HepG2 (cell line): Measurements from ENCODE around the gene GPC6. TPM values are rescaled to one million over a fixed set of nuclear protein-coding genes. Genes with fewer than 3 reads are reported as not detected.

Experiments
- ATAC-seq: fragments of 200-7000 bp; cut with Tn5 transposase; 3 replicates; pipeline ENCODE4 v1.9.1; 2020; ENCODE audit warnings: mild to moderate bottlenecking, moderate library complexity
- BruUV-seq: library from RNA; stranded (reverse); fragments of 400-500 nt; replicated peaks from 2 replicates; lab custom pipeline; 2021; lab: Mats Ljungman, UMichigan
- CTCF ChIA-PET: fragments of 300-600 bp; formaldehyde crosslinking; extraction: SDS; loops from one replicate; lab custom pipeline; 2021; ENCODE audit warnings: low total read pairs, inconsistent platforms, low intra/inter-chr PET ratio; lab: Yijun Ruan, JAX
- POLR2A ChIA-PET: fragments of 350-600 bp; sonication (Branson Sonifier 250); formaldehyde crosslinking; loops from one replicate; lab custom pipeline; 2020; ENCODE audit warnings: antibody characterized with exemption, inconsistent platforms; lab: Yijun Ruan, JAX
- DNase-seq: peaks from one replicate; pipeline ENCODE4 v3.0.0-alpha.2; 2015; ENCODE audit warnings: low spot score
- FAIRE-seq: peaks from 3 replicates; lab custom pipeline; 2011; peaks lifted over from hg19 to GRCh38; lab: Jason Lieb, UNC
- H2AFZ ChIP-seq: one replicate; pipeline ENCODE4 v1.6.1; 2011; ENCODE audit warnings: low read length, inconsistent platforms
- H3K27ac ChIP-seq: fragments of 300-600 bp; 3 replicates; pipeline ENCODE4 v1.8.0; 2011; ENCODE audit warnings: mixed run types, mild to moderate bottlenecking, mixed read lengths, low read length, inconsistent platforms; ENCODE audit not compliant: insufficient read depth; ENCODE audit errors: extremely low read length
- H3K27me3 ChIP-seq, 2 experiments: fragments of 200-600 bp in 1 of 2; 2 replicates in 1 of 2; 3 replicates in 1 of 2; pipeline versions ENCODE4 v1.6.0 to v1.8.0; 2011; ENCODE audit warnings: low read length in 2 of 2, mild to moderate bottlenecking in 2 of 2, moderate library complexity in 2 of 2, inconsistent platforms in 1 of 2; ENCODE audit not compliant: insufficient read depth in 2 of 2, control insufficient read depth in 1 of 2
- H3K36me3 ChIP-seq, 2 experiments: fragments of 200-600 bp in 1 of 2; replicated peaks in 1 of 2; 2 replicates in 1 of 2; 3 replicates in 1 of 2; pipeline versions ENCODE4 v1.5.1 to v1.8.0; 2011; ENCODE audit warnings: low read length in 2 of 2, inconsistent platforms in 1 of 2; ENCODE audit not compliant: insufficient read depth in 2 of 2, control insufficient read depth in 1 of 2
- H3K4me1 ChIP-seq: 2 replicates; pipeline ENCODE4 v1.5.1; 2012; ENCODE audit warnings: low read length, inconsistent platforms; ENCODE audit not compliant: insufficient read depth
- H3K4me2 ChIP-seq: 2 replicates; pipeline ENCODE4 v1.6.0; 2011; ENCODE audit warnings: low read depth, low read length, inconsistent platforms
- H3K4me3 ChIP-seq, 3 experiments: fragments of 200-600 bp in 1 of 3; sonication (generic), shearing (Covaris generic) in 1 of 3; replicated peaks in 1 of 3; 2 replicates each; pipeline ENCODE4 v1.5.1; 2011 to 2016; ENCODE audit warnings: low read length in 3 of 3, inconsistent platforms in 2 of 3, low read depth in 2 of 3, mild to moderate bottlenecking in 2 of 3, control low read depth in 1 of 3, mixed read lengths in 1 of 3; ENCODE audit not compliant: insufficient read depth in 1 of 3
- H3K79me2 ChIP-seq: one replicate; pipeline ENCODE4 v1.6.1; 2011; ENCODE audit warnings: low read length, inconsistent platforms; ENCODE audit not compliant: insufficient read depth
- H3K9ac ChIP-seq: 2 replicates; pipeline ENCODE4 v1.6.0; 2011; ENCODE audit warnings: mild to moderate bottlenecking, low read depth, low read length, inconsistent platforms; ENCODE audit not compliant: insufficient read depth
- H3K9me3 ChIP-seq: 2 replicates; pipeline ENCODE4 v1.5.1; 2012; ENCODE audit warnings: mild to moderate bottlenecking, low read length
- H4K20me1 ChIP-seq: 2 replicates; pipeline ENCODE4 v1.6.0; 2011; ENCODE audit warnings: inconsistent platforms, mild to moderate bottlenecking, low read length, moderate library complexity; ENCODE audit not compliant: insufficient read depth
- GTF3A ChIP-seq: sonication (generic); formaldehyde crosslinking; conservative IDR thresholded peaks from 2 replicates; pipeline ENCODE4 v1.4.0; 2020; ENCODE audit warnings: mild to moderate bottlenecking, missing genetic modification reagents
- LCORL ChIP-seq, 2 experiments: fragments of 450-650 bp in 1 of 2; sonication (generic) in 1 of 2; formaldehyde crosslinking in 1 of 2; IDR thresholded peaks; 2 replicates each; pipeline versions ENCODE4 v1.5.0 to v1.6.1; 2017 to 2020; ENCODE audit warnings: antibody characterized with exemption in 1 of 2, missing genetic modification reagents in 1 of 2
- WGBS: methylation state at CpG from one replicate; pipeline ENCODE4 v1.1.6; 2017; ENCODE audit warnings: low lambda C conversion rate; 5-methylcytosine and 5-hydroxymethylcytosine counted together
- in situ Hi-C: cut with HindIII; loops from 2 replicates; pipeline ENCODE4 v1.10.0; 2017; ENCODE audit warnings: low pct_unique_long_range_greater_than_20kb; ENCODE audit not compliant: extremely low pct_ligation_motif_present
- intact Hi-C: fragments of 100-400 bp; cut with micrococcal nuclease; formaldehyde crosslinking; loops from one replicate; pipeline ENCODE4 v1.10.0; 2022; ENCODE audit not compliant: unreplicated experiment
- polyA plus RNA-seq, 8 experiments: library from polyadenylated mRNA; depleted of rRNA in 3 of 8; stranded (reverse) in 7 of 8; unstranded in 1 of 8; fragments of >200 nt; fragmentation: Illumina TruSeq in 4 of 8; extraction: Trizol in 4 of 8; gene quantifications; 2 replicates each; pipeline versions ENCODE4 v1.2.1 to v1.2.3, GENCODE V29; 2011 to 2016; ENCODE audit warnings: low read depth in 4 of 8, missing spikeins in 1 of 8, mixed read lengths in 1 of 8; ENCODE audit not compliant: insufficient read depth in 1 of 8
- total RNA-seq, 5 experiments: library from RNA; depleted of rRNA; stranded (reverse); fragments of >200 nt; fragmentation: Illumina TruSeq; extraction: Trizol; gene quantifications; 2 replicates each; pipeline ENCODE4 v1.2.3, GENCODE V29; 2016; ENCODE audit warnings: low read depth in 1 of 5
- TF ChIP-seq, protein P1 (sequence below): sonication (generic); formaldehyde crosslinking; IDR thresholded peaks from 2 replicates; pipeline ENCODE4 v1.4.0; 2020; ENCODE audit warnings: missing genetic modification reagents, mild to moderate bottlenecking, borderline replicate concordance
- TF ChIP-seq, protein P2 (sequence below): IDR thresholded peaks from 2 replicates; pipeline ENCODE4 v1.6.1; 2016; ENCODE audit warnings: missing compliant biosample characterization, missing genetic modification reagents, borderline replicate concordance

GPC6 gene
- total and polyA plus RNA-seq, 2 of the 13 experiments (the other 11 are each of a cell fraction or from before 2014, with no cell fraction given): 24.5 to 33.9 TPM

DNA sequence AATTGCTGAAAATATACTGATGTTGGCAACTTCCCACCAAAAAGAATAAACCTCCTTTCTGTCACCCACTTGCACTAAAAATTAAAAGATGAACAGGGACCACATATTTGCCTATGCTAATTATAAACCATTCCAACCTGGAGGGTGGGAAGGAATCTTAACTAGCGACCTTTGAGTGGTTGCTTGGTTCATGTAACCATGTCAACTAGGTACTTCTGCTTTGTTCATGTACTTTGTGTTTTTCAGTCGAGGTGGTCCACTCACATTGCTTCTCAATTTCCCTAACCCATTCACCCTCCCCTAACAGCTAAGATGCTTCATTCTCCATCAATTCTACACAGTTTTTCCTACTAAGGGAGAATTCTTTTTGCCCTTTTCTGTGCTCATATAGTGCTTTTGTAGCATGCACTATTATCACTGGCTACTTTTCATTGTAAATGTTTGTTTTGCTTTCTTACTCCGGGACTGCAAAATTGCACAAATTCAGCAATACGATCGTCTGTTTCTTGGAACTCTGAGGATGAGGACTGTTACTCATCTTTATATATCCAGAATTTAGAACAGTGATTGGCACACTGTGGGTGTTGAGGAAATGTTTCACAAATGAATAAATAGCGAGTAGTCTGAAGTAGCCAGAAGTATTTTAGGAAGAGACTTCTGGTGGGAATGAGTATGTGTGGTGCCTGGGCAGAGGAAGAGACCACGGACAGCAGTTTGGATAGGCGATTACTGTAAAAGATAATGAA, 187.5 kb downstream of the GPC6 start:
- CTCF ChIA-PET: no interaction called here
- no peak overlapping the region for H3K4me2 ChIP-seq
- FAIRE-seq (no peak), DNase-seq (no peak), ATAC-seq (no peak)
- TF ChIP-seq GTF3A (CRISPR knock-in tag) (no peak), LCORL (IDR thresholded peaks at IDR 0.05) (no peak), LCORL (CRISPR knock-in tag; IDR thresholded peaks at IDR 0.05) (no peak)
- TF ChIP-seq, protein P1, sequence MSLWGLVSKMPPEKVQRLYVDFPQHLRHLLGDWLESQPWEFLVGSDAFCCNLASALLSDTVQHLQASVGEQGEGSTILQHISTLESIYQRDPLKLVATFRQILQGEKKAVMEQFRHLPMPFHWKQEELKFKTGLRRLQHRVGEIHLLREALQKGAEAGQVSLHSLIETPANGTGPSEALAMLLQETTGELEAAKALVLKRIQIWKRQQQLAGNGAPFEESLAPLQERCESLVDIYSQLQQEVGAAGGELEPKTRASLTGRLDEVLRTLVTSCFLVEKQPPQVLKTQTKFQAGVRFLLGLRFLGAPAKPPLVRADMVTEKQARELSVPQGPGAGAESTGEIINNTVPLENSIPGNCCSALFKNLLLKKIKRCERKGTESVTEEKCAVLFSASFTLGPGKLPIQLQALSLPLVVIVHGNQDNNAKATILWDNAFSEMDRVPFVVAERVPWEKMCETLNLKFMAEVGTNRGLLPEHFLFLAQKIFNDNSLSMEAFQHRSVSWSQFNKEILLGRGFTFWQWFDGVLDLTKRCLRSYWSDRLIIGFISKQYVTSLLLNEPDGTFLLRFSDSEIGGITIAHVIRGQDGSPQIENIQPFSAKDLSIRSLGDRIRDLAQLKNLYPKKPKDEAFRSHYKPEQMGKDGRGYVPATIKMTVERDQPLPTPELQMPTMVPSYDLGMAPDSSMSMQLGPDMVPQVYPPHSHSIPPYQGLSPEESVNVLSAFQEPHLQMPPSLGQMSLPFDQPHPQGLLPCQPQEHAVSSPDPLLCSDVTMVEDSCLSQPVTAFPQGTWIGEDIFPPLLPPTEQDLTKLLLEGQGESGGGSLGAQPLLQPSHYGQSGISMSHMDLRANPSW: no peak
- TF ChIP-seq, protein P2, sequence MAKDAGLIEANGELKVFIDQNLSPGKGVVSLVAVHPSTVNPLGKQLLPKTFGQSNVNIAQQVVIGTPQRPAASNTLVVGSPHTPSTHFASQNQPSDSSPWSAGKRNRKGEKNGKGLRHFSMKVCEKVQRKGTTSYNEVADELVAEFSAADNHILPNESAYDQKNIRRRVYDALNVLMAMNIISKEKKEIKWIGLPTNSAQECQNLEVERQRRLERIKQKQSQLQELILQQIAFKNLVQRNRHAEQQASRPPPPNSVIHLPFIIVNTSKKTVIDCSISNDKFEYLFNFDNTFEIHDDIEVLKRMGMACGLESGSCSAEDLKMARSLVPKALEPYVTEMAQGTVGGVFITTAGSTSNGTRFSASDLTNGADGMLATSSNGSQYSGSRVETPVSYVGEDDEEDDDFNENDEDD (CRISPR knock-in tag): no peak
- intact Hi-C loops (no loop called here), in situ Hi-C loops (no loop called here)
- H3K4me1 ChIP-seq: no peaks in the 10 kb centered on the region
- H3K36me3 ChIP-seq: no peaks in the 10 kb centered on the region
- H3K4me3 ChIP-seq: no peak overlapping the region
- H2AFZ ChIP-seq: no peak overlapping the region
- H4K20me1 ChIP-seq: no peaks in the 10 kb centered on the region
- POLR2A ChIA-PET: no interaction called here
- H3K27me3 ChIP-seq: no peaks in the 10 kb centered on the region
- no peak overlapping the region for H3K27ac ChIP-seq
- no peaks in the 10 kb centered on the region for H3K9me3 ChIP-seq
- no peaks in the 10 kb centered on the region for H3K79me2 ChIP-seq
- 91% methylated on average over 8 of the region's 8 CpGs for WGBS
- BruUV-seq: no TSS peak
- H3K9ac ChIP-seq: no peak overlapping the region
